Renal cortex interstitium (tissue), 11 donors: ENCODE measurements around the gene VTI1A. TPM values are rescaled to one million over a fixed set of nuclear protein-coding genes. Genes with fewer than 3 reads are reported as not detected.
A peak's percentile ranks its signal among the peaks of the same experiment; 100 is the strongest.

Experiments
- DNase-seq, 11 donors: peaks; one replicate each; pipeline ENCODE4 v3.0.0-alpha.2; 2013; ENCODE audit warnings: low read depth in 9 of 11, low spot score in 4 of 11; ENCODE audit errors: extremely low read depth in 1 of 11
- polyA plus RNA-seq, 3 donors: library from polyadenylated mRNA; unstranded; fragments of 120-200 nt; gene quantifications; one replicate each; pipeline ENCODE4 v1.2.1, GENCODE V29; 2013; ENCODE audit not compliant: insufficient read length in 3 of 3

VTI1A gene
- polyA plus RNA-seq, 3 donors, result 19.5 to 22.2 (median 20.8) TPM

- no peak for DNase-seq
Measured at GRCh38 chr10:112797855-112798254, 350.8 kb downstream of the VTI1A start.

GRCh38 chr10:112799038-112799437, 352.0 kb downstream of the VTI1A start:
- DNase-seq, result no peak

GRCh38 chr10:112799726-112800510, 352.9 kb downstream of the VTI1A start:
- DNase-seq, result no peak

GRCh38 chr10:112801004-112801403, 354.0 kb downstream of the VTI1A start:
- DNase-seq, result no peak

GRCh38 chr10:112801748-112802147, 354.7 kb downstream of the VTI1A start:
- DNase-seq, result no peak

GRCh38 chr10:112802411-112803022, 355.5 kb downstream of the VTI1A start:
- no peak for DNase-seq

- DNase-seq, result peak in 1 of 11 donors; percentile 51
Measured at GRCh38 chr10:112803961-112804401, 357.0 kb downstream of the VTI1A start.

GRCh38 chr10:112805254-112805590, 358.2 kb downstream of the VTI1A start:
- DNase-seq, result no peak

GRCh38 chr10:112805701-112806100, 358.7 kb downstream of the VTI1A start:
- no peak for DNase-seq

GRCh38 chr10:112807013-112807412, 360.0 kb downstream of the VTI1A start:
- no peak for DNase-seq

- no peak for DNase-seq
Measured at GRCh38 chr10:112809736-112810135, 362.7 kb downstream of the VTI1A start.

- DNase-seq, result no peak
Measured at GRCh38 chr10:112810711-112811151, 363.7 kb downstream of the VTI1A start.

GRCh38 chr10:112811741-112812551, 364.9 kb downstream of the VTI1A start:
- peak in 1 of 11 donors; percentile 33 for DNase-seq

GRCh38 chr10:112812586-112812985, 365.6 kb downstream of the VTI1A start:
- DNase-seq, result no peak

GRCh38 chr10:112813866-112814591, 367.0 kb downstream of the VTI1A start:
- no peak for DNase-seq

GRCh38 chr10:112815269-112816032, 368.4 kb downstream of the VTI1A start:
- DNase-seq, result peak in 1 of 11 donors; percentile 39

GRCh38 chr10:112816033-112816430, 369.0 kb downstream of the VTI1A start:
- DNase-seq, result no peak

- DNase-seq, result no peak
Measured at GRCh38 chr10:112816891-112817290, 369.9 kb downstream of the VTI1A start.
